ENCODE results near the gene DEXI. TPM values are rescaled to one million over a fixed set of nuclear protein-coding genes. Genes with fewer than 3 reads are reported as not detected.

DEXI gene
- total and polyA plus RNA-seq, 2 of the 13 experiments (the other 11 are each of a cell fraction or from before 2014, with no cell fraction given) = 51.5 to 70.4 TPM

GRCh38 chr16:10942352-10943063, at the start of gene DEXI (continued):
- TF ChIP-seq PBX2 (CRISPR knock-in tag; IDR thresholded peaks at IDR 0.05) = no peak
- TF ChIP-seq MLXIP (CRISPR knock-in tag; IDR thresholded peaks at IDR 0.05; ENCODE audit: borderline replicate concordance) = no peak
- no peak for TF ChIP-seq CEBPZ (IDR thresholded peaks at IDR 0.05; ENCODE audit: low read length)
- TF ChIP-seq ZFP82 (CRISPR knock-in tag; IDR thresholded peaks at IDR 0.05; ENCODE audit: borderline replicate concordance) = no peak
- no peak for TF ChIP-seq ZNF670 (CRISPR knock-in tag; IDR thresholded peaks at IDR 0.05; ENCODE audit: borderline replicate concordance)
- TF ChIP-seq PHF5A (CRISPR knock-in tag; IDR thresholded peaks at IDR 0.05; ENCODE audit: low read depth, unreplicated experiment) = no peak
- peak; percentile 74; the same call in 1 of the 2 replicates for TF ChIP-seq ZNF335 (CRISPR knock-in tag; IDR thresholded peaks at IDR 0.05)
- no peak for TF ChIP-seq EED (CRISPR knock-in tag; IDR thresholded peaks at IDR 0.05)
- TF ChIP-seq ZNF275 (CRISPR knock-in tag; IDR thresholded peaks at IDR 0.05; ENCODE audit: borderline replicate concordance) = no peak
- peak; percentile 99 for TF ChIP-seq PATZ1 (CRISPR knock-in tag; IDR thresholded peaks at IDR 0.05)
- no peak for TF ChIP-seq JUN (CRISPR knock-in tag; IDR thresholded peaks at IDR 0.05)
- no peak; the same call in 1 of the 2 replicates for TF ChIP-seq ARNTL (CRISPR knock-in tag; IDR thresholded peaks at IDR 0.05)
- 0 out of 2 replicates have a peak, but pooled peaks have one; percentile 12 for TF ChIP-seq ZNF281 (CRISPR knock-in tag; IDR thresholded peaks at IDR 0.05; ENCODE audit: borderline replicate concordance)
- TF ChIP-seq HIVEP1 (CRISPR knock-in tag; IDR thresholded peaks at IDR 0.05) = 0 out of 2 replicates have a peak, but pooled peaks have one; percentile 49
